GM06990 (cell line): ENCODE results near the gene SALL2.
A peak's percentile ranks its signal among the peaks of the same experiment; 100 is the strongest.

ENCODE experiments used
- DNase-seq: peaks from one replicate; pipeline ENCODE4 v3.0.0-alpha.2; 2011; ENCODE audit not compliant: insufficient read length; ENCODE audit errors: extremely low read depth
- H3K27me3 ChIP-seq: replicated peaks from 2 replicates; pipeline ENCODE4 v1.6.0; 2011; ENCODE audit warnings: low read length; ENCODE audit not compliant: control insufficient read depth, insufficient read depth
- H3K36me3 ChIP-seq: 2 replicates; pipeline ENCODE4 v1.5.1; 2011; ENCODE audit warnings: low read length; ENCODE audit not compliant: control insufficient read depth, insufficient read depth
- H3K4me3 ChIP-seq: replicated peaks from 2 replicates; pipeline ENCODE4 v1.5.1; 2011; ENCODE audit warnings: low read depth, mild to moderate bottlenecking, control low read depth, low read length
- CTCF ChIP-seq: IDR thresholded peaks from 2 replicates; pipeline ENCODE4 v1.5.1; 2011; ENCODE audit warnings: low read length, control low read depth, mild to moderate bottlenecking, inconsistent platforms; ENCODE audit not compliant: insufficient read depth, poor library complexity, severe bottlenecking

SALL2 gene

GRCh38 chr14:21525571-21525961, 580 bp downstream of the SALL2 start:
- H3K27me3 ChIP-seq = no peaks in the 10 kb centered on the region
- peak overlapping the region; percentile 62 for H3K4me3 ChIP-seq
- no peak for TF ChIP-seq CTCF
- no peak for DNase-seq
- H3K36me3 ChIP-seq = no peaks in the 10 kb centered on the region

- H3K36me3 ChIP-seq = no peaks in the 10 kb centered on the region
- DNase-seq = no peak
- H3K27me3 ChIP-seq = no peaks in the 10 kb centered on the region
- H3K4me3 ChIP-seq = no peak overlapping the region
- no peak for TF ChIP-seq CTCF
These were observed 1.3 kb downstream of the SALL2 start for GRCh38 chr14:21524575-21525490.

- H3K4me3 ChIP-seq = no peak overlapping the region
- H3K27me3 ChIP-seq = no peaks in the 10 kb centered on the region; the same call in 1 of the 2 replicates
- no peak for TF ChIP-seq CTCF
These were observed 2.9 kb downstream of the SALL2 start for GRCh38 chr14:21523203-21523602.

GRCh38 chr14:21521501-21521900, 4.6 kb downstream of the SALL2 start:
- no peak overlapping the region for H3K4me3 ChIP-seq
- no peaks in the 10 kb centered on the region for H3K36me3 ChIP-seq
- TF ChIP-seq CTCF = no peak
- no peak for DNase-seq
- H3K27me3 ChIP-seq = no peaks in the 10 kb centered on the region; the same call in 1 of the 2 replicates

More at GRCh38 chr14:21523203-21523602, 2.9 kb downstream of the SALL2 start:
- no peaks in the 10 kb centered on the region for H3K36me3 ChIP-seq
- DNase-seq = no peak

GRCh38 chr14:21520767-21521166, 5.4 kb downstream of the SALL2 start:
- TF ChIP-seq CTCF = no peak
- DNase-seq = no peak
- H3K36me3 ChIP-seq = no peaks in the 10 kb centered on the region
- no peak overlapping the region for H3K4me3 ChIP-seq
- H3K27me3 ChIP-seq = no peaks in the 10 kb centered on the region; the same call in 1 of the 2 replicates
